Measurements from ENCODE around the gene STAT5B. TPM values are rescaled to one million over a fixed set of nuclear protein-coding genes. Genes with fewer than 3 reads are reported as not detected.

STAT5B gene
- total RNA-seq: 50.7 and 58.8 TPM in 2 replicates

GRCh38 chr17:42276359-42276608, at the start of gene STAT5B:
Gene STAT5B (minus strand): TSS chr17:42276391. CDS start chr17:42232127, 44,264 bp downstream.

GRCh38 chr17:42287977-42288802, 12.0 kb upstream of the STAT5B start, which contains the start of gene STAT5A:
Gene STAT5A (plus strand): TSS chr17:42288498. CDS start chr17:42289412, 914 bp downstream.

GRCh38 chr17:42193969-42194899, 82.0 kb downstream of the STAT5B start, which contains the start of gene GHDC:
Gene GHDC (minus strand): TSS chr17:42194494. CDS start chr17:42193581, 913 bp downstream.

GRCh38 chr17:42184713-42185620, 91.2 kb downstream of the STAT5B start, which contains the start of gene HCRT:
Gene HCRT (minus strand): TSS chr17:42185452. CDS start chr17:42185365, 87 bp downstream.

GRCh38 chr17:42180922-42181850, 95.0 kb downstream of the STAT5B start, which contains the start of gene KCNH4:
Gene KCNH4 (minus strand): TSS chr17:42181142. CDS start chr17:42180945, 197 bp downstream.

Other genes starting within 250 kb of the STAT5B start
- 0.07 and 0.13 TPM in 2 replicates for gene C17orf113, start 225.8 kb downstream of the STAT5B start, total RNA-seq
- not detected in 2 replicates for gene ZNF385C, start 177.9 kb downstream of the STAT5B start, total RNA-seq
- 3.9 and 5.9 TPM in 2 replicates for gene DHX58, start 163.7 kb downstream of the STAT5B start, total RNA-seq
- gene KAT2A, start 155.0 kb downstream of the STAT5B start, total RNA-seq: 16.4 and 19.5 TPM in 2 replicates
- not detected in 2 replicates for gene HSPB9, start 153.6 kb downstream of the STAT5B start, total RNA-seq
- gene RAB5C, start 121.4 kb downstream of the STAT5B start, total RNA-seq: 114 and 162 TPM in 2 replicates
- gene KCNH4, start 95.2 kb downstream of the STAT5B start, total RNA-seq: under 0.01 TPM in 1 of 2 replicates, not detected in the other
- not detected in 2 replicates for gene HCRT, start 90.9 kb downstream of the STAT5B start, total RNA-seq
- gene GHDC, start 81.9 kb downstream of the STAT5B start, total RNA-seq: 8.4 and 11.2 TPM in 2 replicates
- 16.9 and 25.6 TPM in 2 replicates for gene STAT5A, start 12.1 kb upstream of the STAT5B start, total RNA-seq
- gene STAT3, start 112.1 kb upstream of the STAT5B start, total RNA-seq: 153 and 160 TPM in 2 replicates
- 947 and 968 TPM in 2 replicates for gene CAVIN1, start 146.9 kb upstream of the STAT5B start, total RNA-seq
- 32.4 and 38.1 TPM in 2 replicates for gene ATP6V0A1, start 182.5 kb upstream of the STAT5B start, total RNA-seq

All from thoracic aorta endothelial cell (primary cell).